Mesendoderm (in vitro differentiated cells): ENCODE measurements around the gene C1QL2.

Experiments
- DNase-seq: peaks from one replicate; pipeline ENCODE4 v3.0.0; 2013
- H2AK5ac ChIP-seq: 2 replicates; pipeline ENCODE4 v1.6.1; 2013; ENCODE audit warnings: low read length, inconsistent platforms
- H2BK120ac ChIP-seq: 2 replicates; pipeline ENCODE4 v1.6.1; 2013; ENCODE audit warnings: low read depth, mild to moderate bottlenecking, low read length, moderate library complexity, mixed read lengths
- H2BK15ac ChIP-seq: replicated peaks from 2 replicates; pipeline ENCODE4 v1.6.1; 2013; ENCODE audit warnings: low read depth, mild to moderate bottlenecking, moderate library complexity
- H2BK5ac ChIP-seq: 2 replicates; pipeline ENCODE4 v1.6.1; 2013; ENCODE audit warnings: low read length, inconsistent platforms
- H3K18ac ChIP-seq: 2 replicates; pipeline ENCODE4 v1.6.1; 2013; ENCODE audit warnings: mild to moderate bottlenecking, low read length, mixed read lengths
- H3K23ac ChIP-seq: one replicate; pipeline ENCODE4 v1.6.1; 2013; ENCODE audit warnings: low read length
- H3K27ac ChIP-seq: 2 replicates; pipeline ENCODE4 v1.5.1; 2013; ENCODE audit warnings: low read depth, mild to moderate bottlenecking, inconsistent platforms, low read length, moderate library complexity
- H3K27me3 ChIP-seq: 2 replicates; pipeline ENCODE4 v1.6.1; 2013; ENCODE audit warnings: low read length, control low read depth, mild to moderate bottlenecking, inconsistent platforms; ENCODE audit not compliant: insufficient read depth, poor library complexity
- H3K36me3 ChIP-seq: 2 replicates; pipeline ENCODE4 v1.6.1; 2013; ENCODE audit warnings: low read length, inconsistent platforms; ENCODE audit not compliant: control insufficient read depth, insufficient read depth
- H3K4ac ChIP-seq: one replicate; pipeline ENCODE4 v1.6.1; 2013; ENCODE audit warnings: low read depth, mild to moderate bottlenecking, low read length, moderate library complexity
- H3K4me1 ChIP-seq: 2 replicates; pipeline ENCODE4 v1.6.1; 2013; ENCODE audit warnings: low read depth, low read length, inconsistent platforms; ENCODE audit not compliant: control insufficient read depth
- H3K4me2 ChIP-seq: 2 replicates; pipeline ENCODE4 v1.6.1; 2013; ENCODE audit warnings: low read length
- H3K4me3 ChIP-seq: 2 replicates; pipeline ENCODE4 v1.5.1; 2013; ENCODE audit warnings: mild to moderate bottlenecking, low read length
- H3K56ac ChIP-seq: one replicate; pipeline ENCODE4 v1.6.1; 2013; ENCODE audit warnings: low read length
- H3K79me1 ChIP-seq: 2 replicates; pipeline ENCODE4 v1.6.1; 2013; ENCODE audit warnings: low read length, inconsistent platforms
- H3K79me2 ChIP-seq: 2 replicates; pipeline ENCODE4 v1.6.1; 2013; ENCODE audit warnings: mild to moderate bottlenecking, low read length; ENCODE audit not compliant: control insufficient read depth, insufficient read depth
- H3K9ac ChIP-seq: 2 replicates; pipeline ENCODE4 v1.6.1; 2013; ENCODE audit warnings: low read length, inconsistent platforms
- H4K5ac ChIP-seq: one replicate; pipeline ENCODE4 v1.6.1; 2013; ENCODE audit warnings: low read length
- H4K8ac ChIP-seq: one replicate; pipeline ENCODE4 v1.6.1; 2013; ENCODE audit warnings: low read depth, mild to moderate bottlenecking, control low read depth, low read length, moderate library complexity
- WGBS: extraction: QIAGEN DNeasy Blood & Tissue Kit; methylation state at CpG from one replicate; pipeline ENCODE4 v1.1.7; 2013; ENCODE audit warnings: low lambda C conversion rate, missing lambda C conversion rate; ENCODE audit not compliant: insufficient coverage; ENCODE audit errors: extremely low coverage; 5-methylcytosine and 5-hydroxymethylcytosine counted together

The C1QL2 gene

GRCh38 chr2:119113489-119113770, 45.1 kb downstream of the C1QL2 start:
- H3K79me1 ChIP-seq: no peaks in the 10 kb centered on the region
- no peaks in the 10 kb centered on the region for H3K4me1 ChIP-seq
- no peak overlapping the region for H2AK5ac ChIP-seq
- no peak overlapping the region for H3K23ac ChIP-seq
- no peak overlapping the region for H2BK120ac ChIP-seq
- no peaks in the 10 kb centered on the region for H3K27me3 ChIP-seq
- no peaks in the 10 kb centered on the region for H3K79me2 ChIP-seq
- no peak overlapping the region for H2BK5ac ChIP-seq
- no peak for DNase-seq
- H2BK15ac ChIP-seq: no peak overlapping the region
- H3K9ac ChIP-seq: no peak overlapping the region
- no peak overlapping the region for H3K4ac ChIP-seq
- no peak overlapping the region for H3K4me2 ChIP-seq
- no peak overlapping the region for H4K5ac ChIP-seq
- no peak overlapping the region for H3K18ac ChIP-seq
- H3K4me3 ChIP-seq: no peak overlapping the region
- no peak overlapping the region for H3K27ac ChIP-seq
- no peak overlapping the region for H4K8ac ChIP-seq
- no peaks in the 10 kb centered on the region for H3K36me3 ChIP-seq
- no peak overlapping the region for H3K56ac ChIP-seq
- WGBS: no CpG with 5 or more reads among the region's 4 CpGs

- Histone ChIP-seq H3K36me3 (no peaks in the 10 kb centered on the region), H2BK5ac (no peak overlapping the region), H4K5ac (no peak overlapping the region), H3K79me2 (no peaks in the 10 kb centered on the region), H3K4ac (no peak overlapping the region), H3K4me1 (no peaks in the 10 kb centered on the region), H3K56ac (no peak overlapping the region), H2BK15ac (no peak overlapping the region), H2AK5ac (no peak overlapping the region), H3K9ac (no peak overlapping the region), H3K27ac (no peak overlapping the region), H2BK120ac (no peak overlapping the region), H3K23ac (no peak overlapping the region), H3K4me3 (no peak overlapping the region), H4K8ac (no peak overlapping the region), H3K18ac (no peak overlapping the region), H3K79me1 (no peaks in the 10 kb centered on the region), H3K4me2 (no peak overlapping the region), H3K27me3 (no peaks in the 10 kb centered on the region)
- no CpG with 5 or more reads among the region's 10 CpGs for WGBS
- no peak for DNase-seq
Observed at GRCh38 chr2:119112770-119113488, 45.6 kb downstream of the C1QL2 start.

GRCh38 chr2:119112230-119112629, 46.3 kb downstream of the C1QL2 start:
- Histone ChIP-seq H3K36me3 (no peaks in the 10 kb centered on the region), H3K79me2 (no peaks in the 10 kb centered on the region), H3K4me1 (no peaks in the 10 kb centered on the region), H4K8ac (no peak overlapping the region), H3K4me3 (no peak overlapping the region), H3K27ac (no peak overlapping the region), H2BK120ac (no peak overlapping the region), H3K79me1 (no peaks in the 10 kb centered on the region), H2BK5ac (no peak overlapping the region), H3K27me3 (no peaks in the 10 kb centered on the region), H4K5ac (no peak overlapping the region), H2AK5ac (no peak overlapping the region), H2BK15ac (no peak overlapping the region), H3K23ac (no peak overlapping the region), H3K4me2 (no peak overlapping the region), H3K9ac (no peak overlapping the region), H3K18ac (no peak overlapping the region), H3K4ac (no peak overlapping the region), H3K56ac (no peak overlapping the region)
- no CpG with 5 or more reads among the region's 3 CpGs for WGBS
- DNase-seq: no peak

- Histone ChIP-seq H2BK120ac (no peak overlapping the region), H2BK5ac (no peak overlapping the region), H3K23ac (no peak overlapping the region), H3K36me3 (no peaks in the 10 kb centered on the region), H3K56ac (no peak overlapping the region), H2AK5ac (no peak overlapping the region), H4K8ac (no peak overlapping the region), H3K4me3 (no peak overlapping the region), H3K4ac (no peak overlapping the region), H3K27me3 (no peaks in the 10 kb centered on the region), H4K5ac (no peak overlapping the region), H3K4me1 (no peaks in the 10 kb centered on the region), H3K79me2 (no peaks in the 10 kb centered on the region), H3K18ac (no peak overlapping the region), H2BK15ac (no peak overlapping the region), H3K4me2 (no peak overlapping the region), H3K79me1 (no peaks in the 10 kb centered on the region), H3K9ac (no peak overlapping the region), H3K27ac (no peak overlapping the region)
- WGBS: no CpG with 5 or more reads among the region's 8 CpGs
- DNase-seq: no peak
Observed at GRCh38 chr2:119111115-119111975, 47.2 kb downstream of the C1QL2 start.

DNA sequence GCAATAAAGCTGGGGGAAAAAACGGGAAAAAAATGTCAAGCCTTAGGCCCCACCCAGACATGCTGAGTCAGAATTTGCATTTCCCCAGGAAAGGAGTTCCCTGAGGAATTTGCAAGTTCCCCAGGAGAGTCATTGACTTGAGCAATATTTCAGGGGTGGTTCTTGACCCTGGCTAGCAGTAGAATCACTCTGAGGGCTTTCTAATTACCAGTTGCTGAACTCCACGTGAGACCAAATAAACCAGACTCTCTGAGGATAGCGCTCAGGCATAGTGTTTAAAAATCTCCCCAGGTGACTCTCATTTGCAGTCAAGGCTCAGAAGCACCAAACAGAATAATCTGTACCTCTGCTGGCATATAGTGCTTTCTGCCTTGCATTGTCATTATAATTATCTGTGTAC, 48.7 kb downstream of the C1QL2 start:
- H4K5ac ChIP-seq: no peak overlapping the region

More for the DNA sequence above, 48.7 kb downstream of the C1QL2 start:
- no peak overlapping the region for H3K4ac ChIP-seq
- H3K4me1 ChIP-seq: no peaks in the 10 kb centered on the region
- H3K27ac ChIP-seq: no peak overlapping the region
- no peak overlapping the region for H2BK5ac ChIP-seq
- H4K8ac ChIP-seq: no peak overlapping the region
- H3K79me2 ChIP-seq: no peaks in the 10 kb centered on the region
- no peaks in the 10 kb centered on the region for H3K36me3 ChIP-seq
- H3K23ac ChIP-seq: no peak overlapping the region
- no peak overlapping the region for H2BK120ac ChIP-seq
- no peak overlapping the region for H2BK15ac ChIP-seq
- peak; percentile 51 for DNase-seq
- no peak overlapping the region for H2AK5ac ChIP-seq
- H3K4me2 ChIP-seq: no peak overlapping the region
- no CpG with 5 or more reads among the region's 3 CpGs for WGBS
- no peak overlapping the region for H3K4me3 ChIP-seq
- no peak overlapping the region for H3K18ac ChIP-seq
- H3K56ac ChIP-seq: no peak overlapping the region
- H3K9ac ChIP-seq: no peak overlapping the region
- no peaks in the 10 kb centered on the region for H3K79me1 ChIP-seq
- no peaks in the 10 kb centered on the region for H3K27me3 ChIP-seq
